ENCODE results near the gene PARP3.

GRCh38 chr3:51962854-51963530 lies 20.8 kb downstream of the PARP3 start:
- no peak for TF ChIP-seq CTCF (IDR thresholded peaks at IDR 0.05; ENCODE audit: insufficient read depth, low read depth, low read length)
- no peak for TF ChIP-seq EZH2 (IDR thresholded peaks at IDR 0.05; ENCODE audit: insufficient read depth, low read length)

Data from astrocyte (in vitro differentiated cells and primary cell).